GM23338 (cell line): ENCODE results near the gene SERPINA5. TPM values are rescaled to one million over a fixed set of nuclear protein-coding genes. Genes with fewer than 3 reads are reported as not detected.

ENCODE experiments used
- ATAC-seq: fragments of 200-7000 bp; cut with Tn5 transposase; 3 replicates; pipeline ENCODE4 v1.9.1; 2020
- DNase-seq: peaks from one replicate; pipeline ENCODE4 v3.0.0-alpha.2; 2015; ENCODE audit warnings: low spot score
- H2AFZ ChIP-seq: fragments of 200-600 bp; sonication (generic); 2 replicates; pipeline ENCODE4 v1.8.0; 2016; ENCODE audit warnings: antibody characterized with exemption, mild to moderate bottlenecking, moderate library complexity
- H3F3A ChIP-seq: fragments of 200-600 bp; sonication (generic); replicated peaks from 2 replicates; pipeline ENCODE4 v1.8.0; 2017; ENCODE audit warnings: antibody characterized with exemption, mixed run types, low read depth
- H3K27ac ChIP-seq: fragments of 200-600 bp; sonication (generic); 2 replicates; pipeline ENCODE4 v1.6.1; 2016; ENCODE audit warnings: low read depth
- H3K27me3 ChIP-seq: fragments of 200-600 bp; sonication (generic); 2 replicates; pipeline ENCODE4 v1.8.0; 2016; ENCODE audit warnings: mild to moderate bottlenecking, mixed run types, moderate library complexity; ENCODE audit not compliant: insufficient read depth
- H3K36me3 ChIP-seq: fragments of 200-600 bp; sonication (generic); 2 replicates; pipeline ENCODE4 v1.8.0; 2016; ENCODE audit warnings: mild to moderate bottlenecking; ENCODE audit not compliant: insufficient read depth
- H3K4me1 ChIP-seq: fragments of 200-600 bp; sonication (generic); 2 replicates; pipeline ENCODE4 v1.8.0; 2016; ENCODE audit warnings: mild to moderate bottlenecking, moderate library complexity; ENCODE audit not compliant: insufficient read depth
- H3K4me2 ChIP-seq: fragments of 200-600 bp; sonication (generic); 2 replicates; pipeline ENCODE4 v1.7.1; 2017; ENCODE audit warnings: mixed run types
- H3K4me3 ChIP-seq: fragments of 200-600 bp; sonication (generic); 2 replicates; pipeline ENCODE4 v1.6.1; 2016; ENCODE audit warnings: mixed run types
- H3K79me2 ChIP-seq: fragments of 200-600 bp; sonication (generic); replicated peaks from 2 replicates; pipeline ENCODE4 v1.8.0; 2017; ENCODE audit warnings: mild to moderate bottlenecking; ENCODE audit not compliant: insufficient read depth
- H3K9me2 ChIP-seq: fragments of 200-600 bp; sonication (generic); 2 replicates; pipeline ENCODE4 v1.8.0; 2017; ENCODE audit not compliant: insufficient read depth
- H4K20me1 ChIP-seq: fragments of 200-600 bp; sonication (generic); replicated peaks from 2 replicates; pipeline ENCODE4 v1.8.0; 2017; ENCODE audit warnings: mild to moderate bottlenecking; ENCODE audit not compliant: insufficient read depth
- H3K27ac Mint-ChIP-seq: 2 replicates; pipeline ENCODE4 v1.8.0; 2020; ENCODE audit warnings: inconsistent platforms, mild to moderate bottlenecking, moderate library complexity, mixed read lengths
- H3K27me3 Mint-ChIP-seq: 3 replicates; pipeline ENCODE4 v1.8.0; 2022; ENCODE audit warnings: low read depth, mild to moderate bottlenecking, moderate library complexity, mixed read lengths, inconsistent platforms; ENCODE audit not compliant: insufficient read depth, poor library complexity
- H3K36me3 Mint-ChIP-seq: 3 replicates; pipeline ENCODE4 v1.8.0; 2021; ENCODE audit warnings: low read depth, mild to moderate bottlenecking, inconsistent platforms, moderate library complexity, mixed read lengths
- H3K4me1 Mint-ChIP-seq: 3 replicates; pipeline ENCODE4 v1.8.0; 2020; ENCODE audit warnings: mild to moderate bottlenecking, inconsistent platforms, mixed read lengths
- H3K4me3 Mint-ChIP-seq: 3 replicates; pipeline ENCODE4 v1.8.0; 2021; ENCODE audit warnings: moderate library complexity, mild to moderate bottlenecking, inconsistent platforms, mixed read lengths
- H3K9me3 Mint-ChIP-seq: 3 replicates; pipeline ENCODE4 v1.8.0; 2020; ENCODE audit warnings: moderate library complexity, mild to moderate bottlenecking, inconsistent platforms, mixed read lengths
- CREB1 ChIP-seq: fragments of 250-450 bp; sonication (Bioruptor Pico); IDR thresholded peaks from 2 replicates; pipeline ENCODE4 v1.5.0; 2020; ENCODE audit warnings: low read depth, mild to moderate bottlenecking, moderate library complexity
- EZH2 ChIP-seq: fragments of 200-600 bp; sonication (generic); IDR thresholded peaks from one replicate; pipeline ENCODE4 v1.8.0; 2017; ENCODE audit warnings: antibody characterized with exemption, mild to moderate bottlenecking, low read depth; ENCODE audit not compliant: unreplicated experiment
- EZH2phosphoT487 ChIP-seq: fragments of 200-600 bp; sonication (generic); IDR thresholded peaks from one replicate; pipeline ENCODE4 v1.8.1; 2018; ENCODE audit warnings: antibody characterized with exemption; ENCODE audit not compliant: unreplicated experiment
- JUNB ChIP-seq: IDR thresholded peaks from one replicate; pipeline ENCODE4 v1.6.1; 2016; ENCODE audit warnings: antibody characterized with exemption; ENCODE audit not compliant: unreplicated experiment
- NANOG ChIP-seq: IDR thresholded peaks from 2 replicates; pipeline ENCODE4 v1.6.1; 2016; ENCODE audit warnings: antibody characterized with exemption, borderline replicate concordance
- POLR2AphosphoS5 ChIP-seq: IDR thresholded peaks from 2 replicates; pipeline ENCODE4 v1.6.1; 2016; ENCODE audit warnings: antibody characterized with exemption, low read depth
- STAT1 ChIP-seq: IDR thresholded peaks from one replicate; pipeline ENCODE4 v1.6.1; 2016; ENCODE audit warnings: antibody characterized with exemption; ENCODE audit not compliant: unreplicated experiment
- ZNF114 ChIP-seq: fragments of 250-450 bp; sonication (Bioruptor Pico); IDR thresholded peaks from 2 replicates; pipeline ENCODE4 v1.5.0; 2020; ENCODE audit warnings: mild to moderate bottlenecking, moderate library complexity
- ZNF331 ChIP-seq: fragments of 250-450 bp; sonication (Bioruptor Pico); IDR thresholded peaks from 2 replicates; pipeline ENCODE4 v1.5.0; 2020; ENCODE audit warnings: low read depth, mild to moderate bottlenecking, moderate library complexity
- polyA plus RNA-seq: library from polyadenylated mRNA; unstranded; fragments of >200 nt; fragmentation: Nextera tagmentation; extraction: Ambion mirVana; gene quantifications from 2 replicates; pipeline ENCODE4 v1.2.1, GENCODE V29; 2016
- total RNA-seq: library from RNA; depleted of rRNA; stranded (reverse); fragments of >200 nt; shearing (Covaris generic); gene quantifications from 2 replicates; pipeline ENCODE4 v1.2.3, GENCODE V29; 2014
- TF ChIP-seq, protein P1 (sequence below): fragments of 250-450 bp; sonication (Bioruptor Pico); IDR thresholded peaks from 2 replicates; pipeline ENCODE4 v1.5.0; 2020; ENCODE audit warnings: mild to moderate bottlenecking, moderate library complexity
- TF ChIP-seq, protein P2 (sequence below), 2 experiments: fragments of 200-600 bp in 1 of 2; sonication (generic) in 1 of 2; conservative IDR thresholded peaks; 2 replicates each; pipeline versions ENCODE4 v1.5.1 to v1.6.1; 2016 to 2017; ENCODE audit warnings: antibody characterized with exemption in 2 of 2, low read depth in 2 of 2, mild to moderate bottlenecking in 2 of 2, moderate library complexity in 1 of 2
- TF ChIP-seq, protein P3 (sequence below): IDR thresholded peaks from one replicate; pipeline ENCODE4 v1.6.1; 2018; ENCODE audit warnings: antibody characterized with exemption; ENCODE audit not compliant: unreplicated experiment
- TF ChIP-seq, protein P4 (sequence below): IDR thresholded peaks from 2 replicates; pipeline ENCODE4 v1.6.1; 2016; ENCODE audit warnings: antibody characterized with exemption

Gene SERPINA5
- total and polyA plus RNA-seq, 2 experiments from 2014 or later, result 0.81 to 0.90 TPM

DNA sequence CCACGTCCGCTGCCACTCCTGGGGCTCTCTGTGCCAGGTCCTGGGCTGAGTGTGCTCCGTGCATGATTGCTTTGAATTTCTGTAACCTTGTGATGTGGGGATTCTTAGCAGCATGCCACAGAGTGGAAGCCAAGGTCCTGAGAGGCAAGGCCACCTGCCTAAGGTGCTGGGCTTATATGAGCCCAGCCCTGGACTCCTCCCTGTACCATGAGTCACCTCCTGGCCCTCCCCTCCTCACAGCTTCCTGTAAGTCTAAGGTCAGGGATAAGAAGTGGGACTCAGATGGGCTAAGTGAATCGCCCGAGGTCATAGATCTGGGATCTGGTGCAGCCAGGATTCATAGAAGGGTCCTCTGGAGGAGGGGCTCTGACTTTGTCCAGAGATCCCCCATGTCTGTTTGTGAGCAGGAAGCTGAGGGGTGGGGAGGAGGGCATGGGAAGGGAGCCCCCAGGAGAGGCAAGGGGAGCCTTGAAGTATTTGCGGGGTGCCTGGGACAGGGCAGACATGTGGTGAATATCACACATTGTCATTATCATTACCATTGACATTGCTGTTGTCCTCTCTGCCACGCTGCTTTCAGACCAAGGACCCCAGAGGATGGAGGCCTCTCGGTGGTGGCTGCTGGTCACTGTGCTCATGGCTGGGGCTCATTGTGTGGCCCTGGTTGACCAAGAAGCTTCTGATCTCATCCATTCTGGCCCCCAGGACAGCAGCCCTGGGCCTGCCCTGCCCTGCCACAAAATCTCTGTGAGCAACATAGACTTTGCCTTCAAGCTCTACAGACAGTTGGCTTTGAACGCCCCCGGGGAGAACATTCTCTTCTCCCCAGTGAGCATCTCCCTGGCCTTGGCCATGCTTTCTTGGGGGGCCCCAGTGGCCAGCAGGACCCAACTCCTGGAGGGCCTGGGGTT lies 59.8 kb downstream of the SERPINA5 start:
- ATAC-seq (no peak), DNase-seq (no peak)
- 0 out of 2 replicates have a peak, but pooled peaks cover 5% of the 10 kb centered on the region for H3K9me2 ChIP-seq
- H3K27ac ChIP-seq, result no peak overlapping the region
- no peak overlapping the region for H3K4me2 ChIP-seq
- Mint-ChIP-seq H3K4me3 (no peak overlapping the region), H3K9me3 (no peaks in the 10 kb centered on the region; the same call in 2 of the 3 replicates), H3K27ac (no peak overlapping the region), H3K4me1 (no peaks in the 10 kb centered on the region), H3K36me3 (no peaks in the 10 kb centered on the region; the same call in 2 of the 3 replicates), H3K27me3 (peaks cover 6% of the 10 kb centered on the region)
- H4K20me1 ChIP-seq, result no peaks in the 10 kb centered on the region
- no peaks in the 10 kb centered on the region for H3K4me1 ChIP-seq
- H3K4me3 ChIP-seq, result no peak overlapping the region
- TF ChIP-seq NANOG (no peak), ZNF331 (CRISPR knock-in tag) (no peak), POLR2AphosphoS5 (no peak), STAT1 (no peak), JUNB (no peak), EZH2phosphoT487 (no peak), ZNF114 (CRISPR knock-in tag) (no peak), CREB1 (CRISPR knock-in tag) (no peak), EZH2 (no peak)
- TF ChIP-seq, protein P1, sequence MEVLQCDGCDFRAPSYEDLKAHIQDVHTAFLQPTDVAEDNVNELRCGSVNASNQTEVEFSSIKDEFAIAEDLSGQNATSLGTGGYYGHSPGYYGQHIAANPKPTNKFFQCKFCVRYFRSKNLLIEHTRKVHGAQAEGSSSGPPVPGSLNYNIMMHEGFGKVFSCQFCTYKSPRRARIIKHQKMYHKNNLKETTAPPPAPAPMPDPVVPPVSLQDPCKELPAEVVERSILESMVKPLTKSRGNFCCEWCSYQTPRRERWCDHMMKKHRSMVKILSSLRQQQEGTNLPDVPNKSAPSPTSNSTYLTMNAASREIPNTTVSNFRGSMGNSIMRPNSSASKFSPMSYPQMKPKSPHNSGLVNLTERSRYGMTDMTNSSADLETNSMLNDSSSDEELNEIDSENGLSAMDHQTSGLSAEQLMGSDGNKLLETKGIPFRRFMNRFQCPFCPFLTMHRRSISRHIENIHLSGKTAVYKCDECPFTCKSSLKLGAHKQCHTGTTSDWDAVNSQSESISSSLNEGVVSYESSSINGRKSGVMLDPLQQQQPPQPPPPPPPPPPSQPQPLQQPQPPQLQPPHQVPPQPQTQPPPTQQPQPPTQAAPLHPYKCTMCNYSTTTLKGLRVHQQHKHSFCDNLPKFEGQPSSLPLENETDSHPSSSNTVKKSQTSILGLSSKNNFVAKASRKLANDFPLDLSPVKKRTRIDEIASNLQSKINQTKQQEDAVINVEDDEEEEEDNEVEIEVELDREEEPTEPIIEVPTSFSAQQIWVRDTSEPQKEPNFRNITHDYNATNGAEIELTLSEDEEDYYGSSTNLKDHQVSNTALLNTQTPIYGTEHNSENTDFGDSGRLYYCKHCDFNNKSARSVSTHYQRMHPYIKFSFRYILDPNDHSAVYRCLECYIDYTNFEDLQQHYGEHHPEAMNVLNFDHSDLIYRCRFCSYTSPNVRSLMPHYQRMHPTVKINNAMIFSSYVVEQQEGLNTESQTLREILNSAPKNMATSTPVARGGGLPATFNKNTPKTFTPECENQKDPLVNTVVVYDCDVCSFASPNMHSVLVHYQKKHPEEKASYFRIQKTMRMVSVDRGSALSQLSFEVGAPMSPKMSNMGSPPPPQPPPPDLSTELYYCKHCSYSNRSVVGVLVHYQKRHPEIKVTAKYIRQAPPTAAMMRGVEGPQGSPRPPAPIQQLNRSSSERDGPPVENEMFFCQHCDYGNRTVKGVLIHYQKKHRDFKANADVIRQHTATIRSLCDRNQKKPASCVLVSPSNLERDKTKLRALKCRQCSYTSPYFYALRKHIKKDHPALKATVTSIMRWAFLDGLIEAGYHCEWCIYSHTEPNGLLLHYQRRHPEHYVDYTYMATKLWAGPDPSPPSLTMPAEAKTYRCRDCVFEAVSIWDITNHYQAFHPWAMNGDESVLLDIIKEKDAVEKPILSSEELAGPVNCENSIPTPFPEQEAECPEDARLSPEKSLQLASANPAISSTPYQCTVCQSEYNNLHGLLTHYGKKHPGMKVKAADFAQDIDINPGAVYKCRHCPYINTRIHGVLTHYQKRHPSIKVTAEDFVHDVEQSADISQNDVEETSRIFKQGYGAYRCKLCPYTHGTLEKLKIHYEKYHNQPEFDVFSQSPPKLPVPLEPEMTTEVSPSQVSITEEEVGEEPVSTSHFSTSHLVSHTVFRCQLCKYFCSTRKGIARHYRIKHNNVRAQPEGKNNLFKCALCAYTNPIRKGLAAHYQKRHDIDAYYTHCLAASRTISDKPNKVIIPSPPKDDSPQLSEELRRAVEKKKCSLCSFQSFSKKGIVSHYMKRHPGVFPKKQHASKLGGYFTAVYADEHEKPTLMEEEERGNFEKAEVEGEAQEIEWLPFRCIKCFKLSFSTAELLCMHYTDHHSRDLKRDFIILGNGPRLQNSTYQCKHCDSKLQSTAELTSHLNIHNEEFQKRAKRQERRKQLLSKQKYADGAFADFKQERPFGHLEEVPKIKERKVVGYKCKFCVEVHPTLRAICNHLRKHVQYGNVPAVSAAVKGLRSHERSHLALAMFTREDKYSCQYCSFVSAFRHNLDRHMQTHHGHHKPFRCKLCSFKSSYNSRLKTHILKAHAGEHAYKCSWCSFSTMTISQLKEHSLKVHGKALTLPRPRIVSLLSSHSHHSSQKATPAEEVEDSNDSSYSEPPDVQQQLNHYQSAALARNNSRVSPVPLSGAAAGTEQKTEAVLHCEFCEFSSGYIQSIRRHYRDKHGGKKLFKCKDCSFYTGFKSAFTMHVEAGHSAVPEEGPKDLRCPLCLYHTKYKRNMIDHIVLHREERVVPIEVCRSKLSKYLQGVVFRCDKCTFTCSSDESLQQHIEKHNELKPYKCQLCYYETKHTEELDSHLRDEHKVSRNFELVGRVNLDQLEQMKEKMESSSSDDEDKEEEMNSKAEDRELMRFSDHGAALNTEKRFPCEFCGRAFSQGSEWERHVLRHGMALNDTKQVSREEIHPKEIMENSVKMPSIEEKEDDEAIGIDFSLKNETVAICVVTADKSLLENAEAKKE (CRISPR knock-in tag), result no peak
- TF ChIP-seq, protein P2, sequence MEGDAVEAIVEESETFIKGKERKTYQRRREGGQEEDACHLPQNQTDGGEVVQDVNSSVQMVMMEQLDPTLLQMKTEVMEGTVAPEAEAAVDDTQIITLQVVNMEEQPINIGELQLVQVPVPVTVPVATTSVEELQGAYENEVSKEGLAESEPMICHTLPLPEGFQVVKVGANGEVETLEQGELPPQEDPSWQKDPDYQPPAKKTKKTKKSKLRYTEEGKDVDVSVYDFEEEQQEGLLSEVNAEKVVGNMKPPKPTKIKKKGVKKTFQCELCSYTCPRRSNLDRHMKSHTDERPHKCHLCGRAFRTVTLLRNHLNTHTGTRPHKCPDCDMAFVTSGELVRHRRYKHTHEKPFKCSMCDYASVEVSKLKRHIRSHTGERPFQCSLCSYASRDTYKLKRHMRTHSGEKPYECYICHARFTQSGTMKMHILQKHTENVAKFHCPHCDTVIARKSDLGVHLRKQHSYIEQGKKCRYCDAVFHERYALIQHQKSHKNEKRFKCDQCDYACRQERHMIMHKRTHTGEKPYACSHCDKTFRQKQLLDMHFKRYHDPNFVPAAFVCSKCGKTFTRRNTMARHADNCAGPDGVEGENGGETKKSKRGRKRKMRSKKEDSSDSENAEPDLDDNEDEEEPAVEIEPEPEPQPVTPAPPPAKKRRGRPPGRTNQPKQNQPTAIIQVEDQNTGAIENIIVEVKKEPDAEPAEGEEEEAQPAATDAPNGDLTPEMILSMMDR (conservative IDR thresholded peaks at IDR 0.05; ENCODE audit: low read depth in 2 of 2), result no peak
- TF ChIP-seq, protein P3, sequence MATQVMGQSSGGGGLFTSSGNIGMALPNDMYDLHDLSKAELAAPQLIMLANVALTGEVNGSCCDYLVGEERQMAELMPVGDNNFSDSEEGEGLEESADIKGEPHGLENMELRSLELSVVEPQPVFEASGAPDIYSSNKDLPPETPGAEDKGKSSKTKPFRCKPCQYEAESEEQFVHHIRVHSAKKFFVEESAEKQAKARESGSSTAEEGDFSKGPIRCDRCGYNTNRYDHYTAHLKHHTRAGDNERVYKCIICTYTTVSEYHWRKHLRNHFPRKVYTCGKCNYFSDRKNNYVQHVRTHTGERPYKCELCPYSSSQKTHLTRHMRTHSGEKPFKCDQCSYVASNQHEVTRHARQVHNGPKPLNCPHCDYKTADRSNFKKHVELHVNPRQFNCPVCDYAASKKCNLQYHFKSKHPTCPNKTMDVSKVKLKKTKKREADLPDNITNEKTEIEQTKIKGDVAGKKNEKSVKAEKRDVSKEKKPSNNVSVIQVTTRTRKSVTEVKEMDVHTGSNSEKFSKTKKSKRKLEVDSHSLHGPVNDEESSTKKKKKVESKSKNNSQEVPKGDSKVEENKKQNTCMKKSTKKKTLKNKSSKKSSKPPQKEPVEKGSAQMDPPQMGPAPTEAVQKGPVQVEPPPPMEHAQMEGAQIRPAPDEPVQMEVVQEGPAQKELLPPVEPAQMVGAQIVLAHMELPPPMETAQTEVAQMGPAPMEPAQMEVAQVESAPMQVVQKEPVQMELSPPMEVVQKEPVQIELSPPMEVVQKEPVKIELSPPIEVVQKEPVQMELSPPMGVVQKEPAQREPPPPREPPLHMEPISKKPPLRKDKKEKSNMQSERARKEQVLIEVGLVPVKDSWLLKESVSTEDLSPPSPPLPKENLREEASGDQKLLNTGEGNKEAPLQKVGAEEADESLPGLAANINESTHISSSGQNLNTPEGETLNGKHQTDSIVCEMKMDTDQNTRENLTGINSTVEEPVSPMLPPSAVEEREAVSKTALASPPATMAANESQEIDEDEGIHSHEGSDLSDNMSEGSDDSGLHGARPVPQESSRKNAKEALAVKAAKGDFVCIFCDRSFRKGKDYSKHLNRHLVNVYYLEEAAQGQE, result no peak
- TF ChIP-seq, protein P4, sequence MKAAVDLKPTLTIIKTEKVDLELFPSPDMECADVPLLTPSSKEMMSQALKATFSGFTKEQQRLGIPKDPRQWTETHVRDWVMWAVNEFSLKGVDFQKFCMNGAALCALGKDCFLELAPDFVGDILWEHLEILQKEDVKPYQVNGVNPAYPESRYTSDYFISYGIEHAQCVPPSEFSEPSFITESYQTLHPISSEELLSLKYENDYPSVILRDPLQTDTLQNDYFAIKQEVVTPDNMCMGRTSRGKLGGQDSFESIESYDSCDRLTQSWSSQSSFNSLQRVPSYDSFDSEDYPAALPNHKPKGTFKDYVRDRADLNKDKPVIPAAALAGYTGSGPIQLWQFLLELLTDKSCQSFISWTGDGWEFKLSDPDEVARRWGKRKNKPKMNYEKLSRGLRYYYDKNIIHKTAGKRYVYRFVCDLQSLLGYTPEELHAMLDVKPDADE, result no peak
- H3K27me3 ChIP-seq, result no peaks in the 10 kb centered on the region
- no peaks in the 10 kb centered on the region for H3F3A ChIP-seq
- no peaks in the 10 kb centered on the region for H3K79me2 ChIP-seq
- no peak overlapping the region for H2AFZ ChIP-seq
- H3K36me3 ChIP-seq, result no peaks in the 10 kb centered on the region
